Upper lobe of left lung (tissue), 6 donors: Measurements from ENCODE around the gene ZSCAN10. TPM values are rescaled to one million over a fixed set of nuclear protein-coding genes. Genes with fewer than 3 reads are reported as not detected.

Experiments
- ATAC-seq, 2 donors: fragments of 200-7000 bp; cut with Tn5 transposase; one replicate each; pipeline ENCODE4 v1.9.1; 2022; ENCODE audit warnings: mild to moderate bottlenecking in 2 of 2, moderate library complexity in 2 of 2; ENCODE audit not compliant: low FRiP score in 2 of 2
- DNase-seq, 2 donors: peaks; one replicate each; pipeline ENCODE4 v3.0.0-alpha.2; 2019 to 2020
- H3K27ac ChIP-seq, 4 donors: fragments of 200-600 bp; sonication (generic); one replicate each; pipeline ENCODE4 v1.5.1; 2016 to 2019
- H3K27me3 ChIP-seq, 4 donors: fragments of 200-600 bp; sonication (generic); one replicate each; pipeline ENCODE4 v1.5.1; 2017 to 2019
- H3K36me3 ChIP-seq, 4 donors: fragments of 200-600 bp; sonication (generic); one replicate each; pipeline ENCODE4 v1.5.1; 2016 to 2019
- H3K4me1 ChIP-seq, 4 donors: fragments of 200-600 bp; sonication (generic); one replicate each; pipeline ENCODE4 v1.5.1; 2018 to 2019
- H3K4me3 ChIP-seq, 4 donors: fragments of 200-600 bp; sonication (generic); one replicate each; pipeline ENCODE4 v1.5.1; 2017 to 2019; ENCODE audit warnings: mild to moderate bottlenecking in 2 of 4, moderate library complexity in 1 of 4
- H3K9me3 ChIP-seq, 4 donors: fragments of 200-600 bp; sonication (generic); one replicate each; pipeline ENCODE4 v1.5.1; 2018 to 2019
- CTCF ChIP-seq, 6 experiments: fragments of 450-650 bp in 4 of 6; fragments of 200-600 bp in 2 of 6; sonication (generic) in 2 of 6; IDR thresholded peaks; one replicate each; pipeline ENCODE4 v1.5.1; 2016 to 2019; ENCODE audit warnings: antibody characterized with exemption in 6 of 6
- EP300 ChIP-seq, 4 donors: sonication (generic); formaldehyde crosslinking; IDR thresholded peaks; one replicate each; pipeline ENCODE4 v1.5.1; 2017; ENCODE audit warnings: antibody characterized with exemption in 4 of 4, control low read depth in 2 of 4
- POLR2A ChIP-seq, 4 donors: fragments of 450-650 bp; IDR thresholded peaks; one replicate each; pipeline ENCODE4 v1.5.1; 2016 to 2017; ENCODE audit warnings: antibody characterized with exemption in 4 of 4, mild to moderate bottlenecking in 2 of 4
- POLR2AphosphoS5 ChIP-seq, 2 donors: sonication (generic); formaldehyde crosslinking; IDR thresholded peaks; one replicate each; pipeline ENCODE4 v1.5.1; 2017; ENCODE audit warnings: antibody characterized with exemption in 2 of 2
- WGBS, 2 donors: methylation state at CpG; one replicate each; pipeline ENCODE4 v1.1.5; 2017 to 2018; 5-methylcytosine and 5-hydroxymethylcytosine counted together
- small RNA-seq, 4 donors: library from RNA; depleted of rRNA; stranded (forward); fragments of <200 nt; gene quantifications; one replicate each; pipeline ENCODE3, GENCODE V24; 2016
- total RNA-seq, 6 donors: library from RNA; depleted of rRNA in 4 of 6; stranded (reverse); fragments of >200 nt in 4 of 6; gene quantifications; one replicate each; pipeline versions ENCODE4 v1.1.0 to v1.2.1, GENCODE V29; 2016 to 2021
- donor health status: DM: no; HTN: no; CAD: no; lungs with moderate emphysema.
- donor health status: DM: no; HTN: yes; CAD: no; lungs with severe emphysema.

Gene ZSCAN10
- total RNA-seq, 6 donors from 2014 or later = 0.17 to 1.0 (median 0.28) TPM; not detected in 2

- no peak for DNase-seq
- Histone ChIP-seq H3K4me1 (peaks cover 7 to 31% (median 14%) of the 10 kb centered on the region in 4 donors), H3K36me3 (no peaks in the 10 kb centered on the region), H3K27ac (no peak overlapping the region), H3K9me3 (no peaks in the 10 kb centered on the region), H3K27me3 (peaks cover 4 to 27% (median 15%) of the 10 kb centered on the region in 4 donors), H3K4me3 (no peak overlapping the region)
- no peak for ATAC-seq
- TF ChIP-seq POLR2AphosphoS5 (IDR thresholded peaks at IDR 0.05) = no peak
- TF ChIP-seq EP300 (IDR thresholded peaks at IDR 0.05) = no peak
- TF ChIP-seq POLR2A (IDR thresholded peaks at IDR 0.05) = no peak
- no peak for TF ChIP-seq CTCF (IDR thresholded peaks at IDR 0.05)
- WGBS, 2 donors = 80 to 92% methylated on average over 5 of the region's 5 CpGs
Measured at GRCh38 chr16:3038896-3039295, 60.2 kb downstream of the ZSCAN10 start.

Small RNA genes within 50 kb of the gene (small RNA-seq; reads per million reads assigned to genes)
- 0 to 0.11 (median 0) reads per million in 4 donors for gene RNU1-22P

Other genes with a start within 250 kb of the ZSCAN10 start
- 10 to 100 TPM in 5 of 6 donors, 1 to 10 TPM in 1; 9.3 to 24.8 (median 16.6) TPM for gene PRSS22, start 241.1 kb downstream of the ZSCAN10 start, total RNA-seq
- 10 to 100 TPM; 31.2 to 70.1 (median 39.7) TPM for gene FLYWCH2, start 216.1 kb downstream of the ZSCAN10 start, total RNA-seq
- gene FLYWCH1, start 187.4 kb downstream of the ZSCAN10 start, total RNA-seq = 100 to 1,000 TPM in 1 of 6 donors, 10 to 100 TPM in 5; 19.3 to 162 (median 43.4) TPM
- gene KREMEN2, start 135.0 kb downstream of the ZSCAN10 start, total RNA-seq = not detected
- 10 to 100 TPM in 2 of 6 donors, 1 to 10 TPM in 4; 5.2 to 13.5 (median 8.3) TPM for gene PAQR4, start 129.9 kb downstream of the ZSCAN10 start, total RNA-seq
- gene PKMYT1, start 118.8 kb downstream of the ZSCAN10 start, total RNA-seq = 10 to 100 TPM in 1 of 6 donors, 1 to 10 TPM in 4, under 1 TPM in 1; 0.39 to 19.1 (median 5.4) TPM
- gene CLDN9, start 86.4 kb downstream of the ZSCAN10 start, total RNA-seq = 1 to 10 TPM in 4 of 6 donors, under 1 TPM in 2; 0.57 to 5.9 (median 1.1) TPM
- 1 to 10 TPM in 1 of 6 donors, under 1 TPM in 2, not detected in 3; 0.30 to 1.9 (median 0.72) TPM for gene CLDN6, start 81.1 kb downstream of the ZSCAN10 start, total RNA-seq
- 100 to 1,000 TPM in 1 of 6 donors, 10 to 100 TPM in 5; 37.7 to 431 (median 76.5) TPM for gene TNFRSF12A, start 78.9 kb downstream of the ZSCAN10 start, total RNA-seq
- 10 to 100 TPM; 28.3 to 85.1 (median 42.2) TPM for gene HCFC1R1, start 75.4 kb downstream of the ZSCAN10 start, total RNA-seq
- gene THOC6, start 75.3 kb downstream of the ZSCAN10 start, total RNA-seq = 10 to 100 TPM; 18.5 to 40.8 (median 33.1) TPM
- 10 to 100 TPM; 18.5 to 98.5 (median 35.0) TPM for gene BICDL2, start 62.4 kb downstream of the ZSCAN10 start, total RNA-seq
- gene MMP25, start 52.7 kb downstream of the ZSCAN10 start, total RNA-seq = 10 to 100 TPM; 10.0 to 41.4 (median 20.5) TPM
- gene IL32, start 33.7 kb downstream of the ZSCAN10 start, total RNA-seq = 100 to 1,000 TPM in 3 of 6 donors, 10 to 100 TPM in 3; 31.4 to 220 (median 116) TPM
- gene ZNF205, start 13.3 kb upstream of the ZSCAN10 start, total RNA-seq = 10 to 100 TPM; 13.8 to 25.2 (median 16.8) TPM
- gene ZNF213, start 35.7 kb upstream of the ZSCAN10 start, total RNA-seq = 10 to 100 TPM in 4 of 6 donors, 1 to 10 TPM in 2; 4.2 to 20.3 (median 11.6) TPM
- not detected for gene OR1F1, start 88.9 kb upstream of the ZSCAN10 start, total RNA-seq
- gene ZNF200, start 135.9 kb upstream of the ZSCAN10 start, total RNA-seq = 1 to 10 TPM; 6.4 to 9.5 (median 7.8) TPM
- 10 to 100 TPM in 5 of 6 donors, 1 to 10 TPM in 1; 9.1 to 18.9 (median 12.3) TPM for gene MEFV, start 157.3 kb upstream of the ZSCAN10 start, total RNA-seq
- 10 to 100 TPM; 19.6 to 48.2 (median 32.2) TPM for gene ZNF263, start 184.2 kb upstream of the ZSCAN10 start, total RNA-seq
- gene TIGD7, start 206.1 kb upstream of the ZSCAN10 start, total RNA-seq = 1 to 10 TPM; 1.3 to 6.0 (median 4.0) TPM
- gene ZNF75A, start 206.2 kb upstream of the ZSCAN10 start, total RNA-seq = 10 to 100 TPM; 21.5 to 69.1 (median 25.9) TPM